WERI-Rb-1 (cell line): ENCODE measurements around the gene LCN1.

ENCODE experiments used
- DNase-seq: peaks from one replicate; pipeline ENCODE4 v3.0.0-alpha.2; 2020
- H3K27ac ChIP-seq: fragments of 250-450 bp; sonication (Bioruptor Pico); 2 replicates; pipeline ENCODE4 v1.5.1; 2020; ENCODE audit warnings: mild to moderate bottlenecking, moderate library complexity
- H3K27me3 ChIP-seq: fragments of 250-450 bp; sonication (Bioruptor Pico); 2 replicates; pipeline ENCODE4 v1.5.1; 2021; ENCODE audit warnings: mild to moderate bottlenecking, low read depth, moderate library complexity; ENCODE audit not compliant: insufficient read depth, severe bottlenecking
- H3K36me3 ChIP-seq: fragments of 250-450 bp; sonication (Bioruptor Pico); 2 replicates; pipeline ENCODE4 v1.5.1; 2020; ENCODE audit warnings: mild to moderate bottlenecking, moderate library complexity
- H3K4me3 ChIP-seq: 2 replicates; pipeline ENCODE4 v1.5.1; 2011; ENCODE audit warnings: low read depth, mild to moderate bottlenecking, control low read depth, low read length
- H3K9me3 ChIP-seq: fragments of 250-450 bp; sonication (Bioruptor Pico); 2 replicates; pipeline ENCODE4 v1.5.1; 2021; ENCODE audit warnings: mild to moderate bottlenecking, moderate library complexity; ENCODE audit not compliant: severe bottlenecking
- TF ChIP-seq, protein P1 (sequence below): IDR thresholded peaks from 2 replicates; pipeline ENCODE4 v1.5.1; 2011; ENCODE audit warnings: low read depth, mild to moderate bottlenecking, control low read depth, inconsistent platforms, low read length

Gene LCN1

DNA sequence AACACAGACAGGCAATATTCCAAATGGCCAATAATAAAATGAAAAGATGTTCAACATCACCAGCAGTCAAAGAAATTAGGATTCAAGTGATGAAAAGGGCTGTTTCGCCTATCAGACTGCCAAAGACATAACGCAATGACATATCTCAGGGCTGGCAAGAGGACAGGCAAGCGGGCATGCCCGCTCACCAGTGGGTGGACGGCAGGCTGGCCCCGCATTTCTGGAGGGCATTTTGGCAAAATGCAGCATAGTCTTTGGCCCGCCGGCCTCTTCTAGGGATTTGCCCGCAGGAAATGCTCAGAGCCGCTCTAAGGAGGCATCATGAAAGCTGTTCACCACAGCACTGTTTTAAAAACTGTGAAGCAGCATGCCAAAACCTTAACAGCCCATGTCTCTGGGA, 43.0 kb upstream of the LCN1 start:
- Histone ChIP-seq H3K27me3 (no peaks in the 10 kb centered on the region), H3K27ac (no peak overlapping the region), H3K36me3 (peaks cover 5% of the 10 kb centered on the region), H3K9me3 (no peaks in the 10 kb centered on the region), H3K4me3 (no peak overlapping the region)
- TF ChIP-seq, protein P1, sequence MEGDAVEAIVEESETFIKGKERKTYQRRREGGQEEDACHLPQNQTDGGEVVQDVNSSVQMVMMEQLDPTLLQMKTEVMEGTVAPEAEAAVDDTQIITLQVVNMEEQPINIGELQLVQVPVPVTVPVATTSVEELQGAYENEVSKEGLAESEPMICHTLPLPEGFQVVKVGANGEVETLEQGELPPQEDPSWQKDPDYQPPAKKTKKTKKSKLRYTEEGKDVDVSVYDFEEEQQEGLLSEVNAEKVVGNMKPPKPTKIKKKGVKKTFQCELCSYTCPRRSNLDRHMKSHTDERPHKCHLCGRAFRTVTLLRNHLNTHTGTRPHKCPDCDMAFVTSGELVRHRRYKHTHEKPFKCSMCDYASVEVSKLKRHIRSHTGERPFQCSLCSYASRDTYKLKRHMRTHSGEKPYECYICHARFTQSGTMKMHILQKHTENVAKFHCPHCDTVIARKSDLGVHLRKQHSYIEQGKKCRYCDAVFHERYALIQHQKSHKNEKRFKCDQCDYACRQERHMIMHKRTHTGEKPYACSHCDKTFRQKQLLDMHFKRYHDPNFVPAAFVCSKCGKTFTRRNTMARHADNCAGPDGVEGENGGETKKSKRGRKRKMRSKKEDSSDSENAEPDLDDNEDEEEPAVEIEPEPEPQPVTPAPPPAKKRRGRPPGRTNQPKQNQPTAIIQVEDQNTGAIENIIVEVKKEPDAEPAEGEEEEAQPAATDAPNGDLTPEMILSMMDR: no peak
- no peak for DNase-seq

DNA sequence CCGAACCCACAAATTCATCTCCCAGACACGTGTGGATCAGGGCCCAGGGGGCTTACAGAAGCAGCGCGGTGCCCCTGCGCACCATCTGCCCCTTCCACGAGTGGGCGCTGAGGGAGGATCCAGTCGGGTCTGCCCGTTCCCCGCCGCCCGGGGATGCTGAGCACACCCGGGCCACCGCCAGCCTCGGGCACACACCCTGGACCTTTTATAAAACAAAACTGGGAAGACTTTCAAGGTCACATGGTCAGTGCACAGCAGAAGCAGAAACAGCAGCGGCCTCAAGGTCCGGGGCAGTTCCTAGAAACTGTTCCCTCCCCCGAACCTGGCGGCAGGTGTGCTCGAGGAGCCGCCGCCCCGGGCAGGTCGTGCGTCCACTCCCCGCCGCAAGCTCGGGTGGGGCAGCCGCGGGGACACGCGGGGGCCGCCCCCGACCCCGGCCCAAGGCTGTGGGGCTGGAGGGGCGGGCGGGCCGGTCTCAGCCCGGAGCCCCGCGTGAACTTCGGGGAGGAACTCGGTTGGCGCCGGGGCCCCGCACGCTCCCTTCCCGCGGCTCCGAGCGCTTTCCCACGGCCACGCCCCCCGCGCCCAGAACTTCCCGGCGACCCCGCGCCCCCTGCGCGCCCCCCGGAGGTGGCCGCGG, 42.3 kb upstream of the LCN1 start:
- DNase-seq: peak; percentile 46
- TF ChIP-seq, protein P1: peak; percentile 39; the same call in 1 of the 2 replicates
- no peaks in the 10 kb centered on the region for H3K9me3 ChIP-seq
- peak overlapping the region; percentile 50 for H3K4me3 ChIP-seq
- H3K36me3 ChIP-seq: peaks cover 13% of the 10 kb centered on the region
- no peaks in the 10 kb centered on the region for H3K27me3 ChIP-seq
- no peak overlapping the region for H3K27ac ChIP-seq

GRCh38 chr9:135479469-135480052, 41.7 kb upstream of the LCN1 start, which contains the start of gene PPP1R26:
TSS of gene PPP1R26 (plus strand) at chr9:135479782. CDS start at chr9:135484511, 4,729 bp downstream.
- peak within 1 kb of the TSS; percentile 70 for H3K4me3 ChIP-seq
- peaks cover 19% of the 10 kb centered on the region for H3K36me3 ChIP-seq
- no peaks in the 10 kb centered on the region for H3K9me3 ChIP-seq
- DNase-seq: peak; percentile 46
- H3K27me3 ChIP-seq: no peaks in the 10 kb centered on the region
- TF ChIP-seq, protein P1: no peak
- peak within 1 kb of the TSS; percentile 63 for H3K27ac ChIP-seq

DNA sequence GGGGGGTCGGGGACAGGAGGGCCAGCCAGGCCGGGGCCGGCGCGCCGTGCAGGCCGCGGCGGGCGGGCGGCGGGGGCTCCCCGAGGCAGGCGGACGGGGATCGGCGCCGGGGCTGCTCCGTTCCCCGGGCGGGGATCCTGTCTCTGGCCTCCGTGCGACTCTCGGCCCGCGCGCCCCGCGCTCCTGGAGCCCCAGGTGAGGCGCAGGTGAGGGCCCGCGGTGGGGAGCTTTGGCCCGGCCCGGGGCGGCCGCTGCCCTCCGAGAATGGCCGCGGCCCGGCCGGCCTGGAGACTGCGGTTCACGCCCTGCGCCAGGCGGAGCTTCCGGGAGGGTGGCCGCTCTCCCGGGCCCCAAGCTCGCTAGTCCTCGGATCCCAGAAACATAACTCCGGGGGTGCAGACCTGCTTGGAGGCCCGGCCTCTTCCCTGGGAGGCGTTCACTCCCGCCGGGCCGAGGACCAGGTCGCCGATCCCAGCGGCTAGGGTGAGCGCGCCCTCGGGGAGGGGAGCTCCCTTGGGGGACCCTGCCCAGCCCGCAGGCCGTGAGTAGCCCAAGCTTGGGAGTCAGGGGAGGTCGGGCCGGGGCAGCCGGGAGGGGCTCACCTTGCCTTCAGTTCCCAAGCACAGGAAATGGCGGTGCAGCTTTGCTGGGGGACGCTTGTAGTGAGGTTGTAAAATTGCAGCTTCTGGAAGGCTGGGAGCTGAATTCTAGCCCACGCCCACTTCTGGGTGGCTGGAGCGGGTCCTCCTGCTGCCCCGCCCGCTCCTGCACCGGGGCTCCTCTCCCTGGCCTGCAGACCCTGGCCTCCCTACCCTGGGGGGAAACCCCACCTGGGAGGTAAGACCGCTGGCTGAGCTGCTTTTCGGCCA, 40.9 kb upstream of the LCN1 start:
- Histone ChIP-seq H3K27ac (peak overlapping the region; percentile 63), H3K9me3 (no peaks in the 10 kb centered on the region), H3K27me3 (no peaks in the 10 kb centered on the region), H3K36me3 (peaks cover 26% of the 10 kb centered on the region), H3K4me3 (peak overlapping the region; percentile 70)
- peak; percentile 46 for DNase-seq
- TF ChIP-seq, protein P1: no peak

GRCh38 chr9:135480940-135481310, 40.3 kb upstream of the LCN1 start:
- Histone ChIP-seq H3K27ac (peak overlapping the region; percentile 63), H3K9me3 (no peaks in the 10 kb centered on the region), H3K27me3 (no peaks in the 10 kb centered on the region), H3K36me3 (peaks cover 26% of the 10 kb centered on the region), H3K4me3 (peak overlapping the region; percentile 70)
- TF ChIP-seq, protein P1: no peak
- DNase-seq: no peak
